Measurements from ENCODE around the gene PCDHGC5.

PCDHGC5 gene

GRCh38 chr5:141490271-141490670 lies 1.4 kb downstream of the PCDHGC5 start:
- 93% methylated on average over 8 of the region's 10 CpGs for WGBS (ENCODE audit: insufficient coverage)
- CTCF ChIA-PET: interaction anchor here (0.6 kb wide), 1 partner anchor 69 kb away, joined by 3 read pairs; no protein-coding TSS in a partner anchor
- peaks cover 12 to 97% (median 64%) of the 10 kb centered on the region in 5 experiments for H3K27me3 ChIP-seq (replicated peaks in 2 of 5; ENCODE audit: control insufficient read depth in 4 of 5, insufficient read depth in 5 of 5, low read length in 4 of 5)
- no peaks in the 10 kb centered on the region for H3K36me3 ChIP-seq (ENCODE audit: control insufficient read depth in 4 of 4, insufficient read depth in 4 of 4, low read length in 3 of 4)
- DNase-seq: no peak
- H3K4me1 ChIP-seq (ENCODE audit: control extremely low read depth in 1 of 4, control insufficient read depth in 4 of 4, insufficient read depth in 4 of 4, low read length in 3 of 4): peaks cover 0 to 24% (median 14%) of the 10 kb centered on the region in 4 experiments
- POLR2A ChIA-PET: no interaction called here
- peaks cover 0 to 4% (median 2%) of the 10 kb centered on the region in 5 experiments for H3K9me3 ChIP-seq (ENCODE audit: control extremely low read depth in 1 of 5, control insufficient read depth in 4 of 5, insufficient read depth in 2 of 5, low read depth in 1 of 5, low read length in 4 of 5)
- no peak overlapping the region for H3K4me3 ChIP-seq (ENCODE audit: control insufficient read depth in 1 of 7, extremely low read depth in 1 of 7, insufficient read depth in 4 of 7, low read depth in 2 of 7, low read length in 6 of 7)
- no peak overlapping the region for H3K27ac ChIP-seq (ENCODE audit: insufficient read depth in 1 of 2, low read depth in 1 of 2, low read length in 2 of 2, poor library complexity in 1 of 2, severe bottlenecking in 2 of 2)

- ChIA-PET CTCF (no interaction called here), POLR2A (no interaction called here)
- H3K4me1 ChIP-seq (ENCODE audit: control extremely low read depth in 1 of 4, control insufficient read depth in 4 of 4, insufficient read depth in 4 of 4, low read length in 3 of 4): peaks cover 0 to 23% (median 13%) of the 10 kb centered on the region in 4 experiments
- 75% methylated on average over 11 of the region's 13 CpGs for WGBS (ENCODE audit: insufficient coverage)
- peaks cover 0 to 4% (median 0%) of the 10 kb centered on the region in 5 experiments for H3K9me3 ChIP-seq (ENCODE audit: control extremely low read depth in 1 of 5, control insufficient read depth in 4 of 5, insufficient read depth in 2 of 5, low read depth in 1 of 5, low read length in 4 of 5)
- peaks cover 7 to 97% (median 61%) of the 10 kb centered on the region in 5 experiments for H3K27me3 ChIP-seq (replicated peaks in 2 of 5; ENCODE audit: control insufficient read depth in 4 of 5, insufficient read depth in 5 of 5, low read length in 4 of 5)
- H3K4me3 ChIP-seq (ENCODE audit: control insufficient read depth in 1 of 7, extremely low read depth in 1 of 7, insufficient read depth in 4 of 7, low read depth in 2 of 7, low read length in 6 of 7): no peak overlapping the region
- no peaks in the 10 kb centered on the region for H3K36me3 ChIP-seq (ENCODE audit: control insufficient read depth in 4 of 4, insufficient read depth in 4 of 4, low read length in 3 of 4)
- H3K27ac ChIP-seq (ENCODE audit: insufficient read depth in 1 of 2, low read depth in 1 of 2, low read length in 2 of 2, poor library complexity in 1 of 2, severe bottlenecking in 2 of 2): no peak overlapping the region
- no peak for DNase-seq
Observed at GRCh38 chr5:141490771-141491170, 1.9 kb downstream of the PCDHGC5 start.

GRCh38 chr5:141491323-141492167 lies 2.7 kb downstream of the PCDHGC5 start:
- peaks cover 7 to 98% (median 58%) of the 10 kb centered on the region in 5 experiments for H3K27me3 ChIP-seq (replicated peaks in 2 of 5; ENCODE audit: control insufficient read depth in 4 of 5, insufficient read depth in 5 of 5, low read length in 4 of 5)
- no peaks in the 10 kb centered on the region for H3K36me3 ChIP-seq (ENCODE audit: control insufficient read depth in 4 of 4, insufficient read depth in 4 of 4, low read length in 3 of 4)
- POLR2A ChIA-PET: no interaction called here
- H3K4me1 ChIP-seq (ENCODE audit: control extremely low read depth in 1 of 4, control insufficient read depth in 4 of 4, insufficient read depth in 4 of 4, low read length in 3 of 4): peaks cover 0 to 23% (median 13%) of the 10 kb centered on the region in 4 experiments
- peak in 1 of 3 donors; percentile 41 for DNase-seq
- H3K27ac ChIP-seq (ENCODE audit: insufficient read depth in 1 of 2, low read depth in 1 of 2, low read length in 2 of 2, poor library complexity in 1 of 2, severe bottlenecking in 2 of 2): no peak overlapping the region
- WGBS (ENCODE audit: insufficient coverage): 4% methylated on average over 59 of the region's 66 CpGs
- CTCF ChIA-PET: interaction anchor here (1.0 to 2.1 kb wide), 4 partner anchors 17 to 268 kb away, joined by 3 to 8 read pairs (median 4); partner anchors contain the start of genes PCDHB14 and PCDHGA12
- H3K4me3 ChIP-seq (ENCODE audit: control insufficient read depth in 1 of 7, extremely low read depth in 1 of 7, insufficient read depth in 4 of 7, low read depth in 2 of 7, low read length in 6 of 7): peak overlapping the region in 5 of 7 experiments; percentile 16 to 62 (median 58)
- peaks cover 0 to 4% (median 0%) of the 10 kb centered on the region in 5 experiments for H3K9me3 ChIP-seq (ENCODE audit: control extremely low read depth in 1 of 5, control insufficient read depth in 4 of 5, insufficient read depth in 2 of 5, low read depth in 1 of 5, low read length in 4 of 5)

- Histone ChIP-seq H3K4me1 (ENCODE audit: control extremely low read depth in 1 of 4, control insufficient read depth in 4 of 4, insufficient read depth in 4 of 4, low read length in 3 of 4) (peaks cover 0 to 23% (median 13%) of the 10 kb centered on the region in 4 experiments), H3K9me3 (ENCODE audit: control extremely low read depth in 1 of 5, control insufficient read depth in 4 of 5, insufficient read depth in 2 of 5, low read depth in 1 of 5, low read length in 4 of 5) (no peaks in the 10 kb centered on the region), H3K4me3 (ENCODE audit: control insufficient read depth in 1 of 7, extremely low read depth in 1 of 7, insufficient read depth in 4 of 7, low read depth in 2 of 7, low read length in 6 of 7) (peak overlapping the region in 5 of 7 experiments; percentile 16 to 62 (median 58)), H3K36me3 (ENCODE audit: control insufficient read depth in 4 of 4, insufficient read depth in 4 of 4, low read length in 3 of 4) (no peaks in the 10 kb centered on the region), H3K27ac (ENCODE audit: insufficient read depth in 1 of 2, low read depth in 1 of 2, low read length in 2 of 2, poor library complexity in 1 of 2, severe bottlenecking in 2 of 2) (no peak overlapping the region), H3K27me3 (replicated peaks in 2 of 5; ENCODE audit: control insufficient read depth in 4 of 5, insufficient read depth in 5 of 5, low read length in 4 of 5) (peaks cover 7 to 90% (median 55%) of the 10 kb centered on the region in 5 experiments)
- CTCF ChIA-PET: interaction anchor here (1.0 to 2.1 kb wide), 8 partner anchors 16 to 269 kb away, joined by 3 to 8 read pairs (median 4); partner anchors contain the start of genes PCDHB14, PCDHGA10, PCDHGA12 and PCDHGC3
- POLR2A ChIA-PET: no interaction called here
- peak in 2 of 3 donors; percentile 55 to 69 for DNase-seq
- WGBS (ENCODE audit: insufficient coverage): 4% methylated on average over 63 of the region's 68 CpGs
Observed at GRCh38 chr5:141492168-141492885, 3.4 kb downstream of the PCDHGC5 start.

- 81% methylated on average over 5 of the region's 10 CpGs for WGBS (ENCODE audit: insufficient coverage)
- peaks cover 7 to 80% (median 50%) of the 10 kb centered on the region in 5 experiments for H3K27me3 ChIP-seq (replicated peaks in 2 of 5; ENCODE audit: control insufficient read depth in 4 of 5, insufficient read depth in 5 of 5, low read length in 4 of 5)
- no peaks in the 10 kb centered on the region for H3K9me3 ChIP-seq (ENCODE audit: control extremely low read depth in 1 of 5, control insufficient read depth in 4 of 5, insufficient read depth in 2 of 5, low read depth in 1 of 5, low read length in 4 of 5)
- H3K4me3 ChIP-seq (ENCODE audit: control insufficient read depth in 1 of 7, extremely low read depth in 1 of 7, insufficient read depth in 4 of 7, low read depth in 2 of 7, low read length in 6 of 7): no peak overlapping the region
- ChIA-PET POLR2A (no interaction called here), CTCF (interaction anchor here (0.8 to 2.2 kb wide), 12 partner anchors 10 to 81 kb away, joined by 3 to 8 read pairs (median 4); partner anchors contain the start of genes PCDHGA10, PCDHGA11 and PCDHGC3)
- no peak for DNase-seq
- peaks cover 0 to 23% (median 13%) of the 10 kb centered on the region in 4 experiments for H3K4me1 ChIP-seq (ENCODE audit: control extremely low read depth in 1 of 4, control insufficient read depth in 4 of 4, insufficient read depth in 4 of 4, low read length in 3 of 4)
- no peak overlapping the region for H3K27ac ChIP-seq (ENCODE audit: insufficient read depth in 1 of 2, low read depth in 1 of 2, low read length in 2 of 2, poor library complexity in 1 of 2, severe bottlenecking in 2 of 2)
- H3K36me3 ChIP-seq (ENCODE audit: control insufficient read depth in 4 of 4, insufficient read depth in 4 of 4, low read length in 3 of 4): no peaks in the 10 kb centered on the region
Observed at GRCh38 chr5:141493500-141494422, 4.9 kb downstream of the PCDHGC5 start.

GRCh38 chr5:141494761-141495452 lies 6.0 kb downstream of the PCDHGC5 start:
- peaks cover 7 to 70% (median 48%) of the 10 kb centered on the region in 5 experiments for H3K27me3 ChIP-seq (replicated peaks in 2 of 5; ENCODE audit: control insufficient read depth in 4 of 5, insufficient read depth in 5 of 5, low read length in 4 of 5)
- no peak overlapping the region for H3K27ac ChIP-seq (ENCODE audit: insufficient read depth in 1 of 2, low read depth in 1 of 2, low read length in 2 of 2, poor library complexity in 1 of 2, severe bottlenecking in 2 of 2)
- H3K4me3 ChIP-seq (ENCODE audit: control insufficient read depth in 1 of 7, extremely low read depth in 1 of 7, insufficient read depth in 4 of 7, low read depth in 2 of 7, low read length in 6 of 7): no peak overlapping the region
- ChIA-PET CTCF (interaction anchor here (0.8 to 2.2 kb wide), 6 partner anchors 9 to 29 kb away, joined by 3 to 8 read pairs (median 5); no protein-coding TSS in a partner anchor), POLR2A (no interaction called here)
- no peak for DNase-seq
- H3K36me3 ChIP-seq (ENCODE audit: control insufficient read depth in 4 of 4, insufficient read depth in 4 of 4, low read length in 3 of 4): no peaks in the 10 kb centered on the region
- 29% methylated on average over 14 of the region's 22 CpGs for WGBS (ENCODE audit: insufficient coverage)
- H3K4me1 ChIP-seq (ENCODE audit: control extremely low read depth in 1 of 4, control insufficient read depth in 4 of 4, insufficient read depth in 4 of 4, low read length in 3 of 4): peaks cover 0 to 23% (median 13%) of the 10 kb centered on the region in 4 experiments
- H3K9me3 ChIP-seq (ENCODE audit: control extremely low read depth in 1 of 5, control insufficient read depth in 4 of 5, insufficient read depth in 2 of 5, low read depth in 1 of 5, low read length in 4 of 5): no peaks in the 10 kb centered on the region

Data from common myeloid progenitor, CD34-positive (primary cell).